HepG2 (cell line): ENCODE data around the gene SOAT2. TPM values are rescaled to one million over a fixed set of nuclear protein-coding genes. Genes with fewer than 3 reads are reported as not detected.

Experiments used
- ELF4 ChIP-seq: sonication (generic); formaldehyde crosslinking; IDR thresholded peaks from 2 replicates; pipeline ENCODE4 v1.5.0; 2020; ENCODE audit warnings: missing genetic modification reagents, mild to moderate bottlenecking, moderate library complexity, borderline replicate concordance
- NFE2 ChIP-seq: sonication (generic); formaldehyde crosslinking; IDR thresholded peaks from 2 replicates; pipeline ENCODE4 v1.4.0; 2020; ENCODE audit warnings: missing genetic modification reagents
- RNF2 ChIP-seq: fragments of 450-650 bp; conservative IDR thresholded peaks from 2 replicates; pipeline ENCODE4 v1.6.1; 2016; ENCODE audit warnings: low read depth
- ZNF326 ChIP-seq: sonication (generic); formaldehyde crosslinking; IDR thresholded peaks from 2 replicates; pipeline ENCODE4 v1.4.0; 2020; ENCODE audit warnings: missing genetic modification reagents, borderline replicate concordance
- ZNF563 ChIP-seq: sonication (generic); formaldehyde crosslinking; IDR thresholded peaks from 2 replicates; pipeline ENCODE4 v1.8.0; 2022; ENCODE audit warnings: mild to moderate bottlenecking, moderate library complexity, missing genetic modification reagents
- ZNF569 ChIP-seq: sonication (generic); formaldehyde crosslinking; IDR thresholded peaks from 2 replicates; pipeline ENCODE4 v1.5.0; 2020; ENCODE audit warnings: mild to moderate bottlenecking, missing genetic modification reagents, moderate library complexity, borderline replicate concordance
- polyA plus RNA-seq, 8 experiments: library from polyadenylated mRNA; depleted of rRNA in 3 of 8; stranded (reverse) in 7 of 8; unstranded in 1 of 8; fragments of >200 nt; fragmentation: Illumina TruSeq in 4 of 8; extraction: Trizol in 4 of 8; gene quantifications; 2 replicates each; pipeline versions ENCODE4 v1.2.1 to v1.2.3, GENCODE V29; 2011 to 2016; ENCODE audit warnings: low read depth in 4 of 8, missing spikeins in 1 of 8, mixed read lengths in 1 of 8; ENCODE audit not compliant: insufficient read depth in 1 of 8
- total RNA-seq, 5 experiments: library from RNA; depleted of rRNA; stranded (reverse); fragments of >200 nt; fragmentation: Illumina TruSeq; extraction: Trizol; gene quantifications; 2 replicates each; pipeline ENCODE4 v1.2.3, GENCODE V29; 2016; ENCODE audit warnings: low read depth in 1 of 5
- TF ChIP-seq, protein P1 (sequence below): sonication (generic); formaldehyde crosslinking; IDR thresholded peaks from 2 replicates; pipeline ENCODE4 v1.5.1; 2020; ENCODE audit warnings: missing genetic modification reagents, mild to moderate bottlenecking, borderline replicate concordance
- TF ChIP-seq, protein P2 (sequence below): sonication (generic); formaldehyde crosslinking; IDR thresholded peaks from 2 replicates; pipeline ENCODE4 v1.5.0; 2020; ENCODE audit warnings: mild to moderate bottlenecking, missing genetic modification reagents, borderline replicate concordance
- TF ChIP-seq, protein P3 (sequence below): IDR thresholded peaks from 2 replicates; pipeline ENCODE4 v1.6.1; 2016; ENCODE audit warnings: low read depth, control low read depth

Gene SOAT2
- total and polyA plus RNA-seq, 2 of the 13 experiments (the other 11 are each of a cell fraction or from before 2014, with no cell fraction given) = 14.9 to 108 TPM

DNA sequence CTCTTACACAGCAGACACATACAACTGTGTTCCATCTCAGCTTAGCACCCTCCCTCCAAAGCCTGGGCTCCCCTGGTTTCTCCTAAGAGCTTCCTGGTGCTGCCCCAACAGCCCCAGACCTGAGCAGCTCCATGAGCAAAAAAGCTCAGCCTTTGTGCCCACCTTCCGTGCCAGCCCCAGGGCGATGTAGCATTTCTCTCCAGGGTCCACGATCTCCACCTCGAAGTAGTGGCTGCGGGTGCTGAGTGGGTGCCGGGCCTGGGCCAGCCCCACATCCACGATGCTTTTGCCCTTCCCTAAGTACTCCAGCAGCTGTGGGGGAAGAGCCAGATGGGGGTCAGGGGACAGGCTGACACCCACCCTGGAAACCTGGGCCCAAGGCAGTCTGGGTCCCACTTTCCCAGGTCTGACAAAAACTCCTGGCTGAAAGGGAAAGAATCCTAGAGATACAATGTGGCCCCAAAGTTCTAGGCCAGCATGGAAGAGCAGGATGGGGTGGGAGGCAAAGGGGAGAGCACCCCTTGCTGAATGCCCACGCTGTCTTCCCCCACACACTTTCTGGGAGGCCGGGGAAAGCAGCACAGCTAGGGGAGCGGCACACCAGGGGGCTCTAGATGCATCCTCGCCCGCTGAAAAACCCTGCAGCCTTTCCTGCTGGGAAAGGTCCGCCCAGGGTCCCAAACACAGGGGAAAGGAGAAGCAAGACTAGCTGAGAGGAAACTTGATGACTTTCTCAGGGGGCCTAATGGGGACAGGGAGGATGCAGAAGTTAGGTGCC, 35.1 kb upstream of the SOAT2 start (continued):
- TF ChIP-seq, protein P1, sequence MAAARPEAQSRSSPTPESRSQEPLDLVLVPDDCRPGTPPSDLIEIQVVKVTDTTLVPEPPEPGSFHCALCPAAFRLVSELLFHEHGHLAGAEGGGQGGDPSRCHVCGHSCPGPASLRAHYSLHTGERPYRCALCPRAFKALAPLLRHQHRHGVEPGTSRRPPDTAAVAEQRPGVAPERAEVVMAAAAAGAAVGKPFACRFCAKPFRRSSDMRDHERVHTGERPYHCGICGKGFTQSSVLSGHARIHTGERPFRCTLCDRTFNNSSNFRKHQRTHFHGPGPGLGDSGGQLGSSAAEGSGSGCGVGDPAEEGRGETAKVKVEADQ = no peak
- TF ChIP-seq ELF4 (CRISPR knock-in tag) (no peak), NFE2 (CRISPR knock-in tag) (no peak), ZNF326 (no peak), ZNF569 (CRISPR knock-in tag) (no peak), ZNF563 (CRISPR knock-in tag) (no peak), RNF2 (no peak)
- TF ChIP-seq, protein P2, sequence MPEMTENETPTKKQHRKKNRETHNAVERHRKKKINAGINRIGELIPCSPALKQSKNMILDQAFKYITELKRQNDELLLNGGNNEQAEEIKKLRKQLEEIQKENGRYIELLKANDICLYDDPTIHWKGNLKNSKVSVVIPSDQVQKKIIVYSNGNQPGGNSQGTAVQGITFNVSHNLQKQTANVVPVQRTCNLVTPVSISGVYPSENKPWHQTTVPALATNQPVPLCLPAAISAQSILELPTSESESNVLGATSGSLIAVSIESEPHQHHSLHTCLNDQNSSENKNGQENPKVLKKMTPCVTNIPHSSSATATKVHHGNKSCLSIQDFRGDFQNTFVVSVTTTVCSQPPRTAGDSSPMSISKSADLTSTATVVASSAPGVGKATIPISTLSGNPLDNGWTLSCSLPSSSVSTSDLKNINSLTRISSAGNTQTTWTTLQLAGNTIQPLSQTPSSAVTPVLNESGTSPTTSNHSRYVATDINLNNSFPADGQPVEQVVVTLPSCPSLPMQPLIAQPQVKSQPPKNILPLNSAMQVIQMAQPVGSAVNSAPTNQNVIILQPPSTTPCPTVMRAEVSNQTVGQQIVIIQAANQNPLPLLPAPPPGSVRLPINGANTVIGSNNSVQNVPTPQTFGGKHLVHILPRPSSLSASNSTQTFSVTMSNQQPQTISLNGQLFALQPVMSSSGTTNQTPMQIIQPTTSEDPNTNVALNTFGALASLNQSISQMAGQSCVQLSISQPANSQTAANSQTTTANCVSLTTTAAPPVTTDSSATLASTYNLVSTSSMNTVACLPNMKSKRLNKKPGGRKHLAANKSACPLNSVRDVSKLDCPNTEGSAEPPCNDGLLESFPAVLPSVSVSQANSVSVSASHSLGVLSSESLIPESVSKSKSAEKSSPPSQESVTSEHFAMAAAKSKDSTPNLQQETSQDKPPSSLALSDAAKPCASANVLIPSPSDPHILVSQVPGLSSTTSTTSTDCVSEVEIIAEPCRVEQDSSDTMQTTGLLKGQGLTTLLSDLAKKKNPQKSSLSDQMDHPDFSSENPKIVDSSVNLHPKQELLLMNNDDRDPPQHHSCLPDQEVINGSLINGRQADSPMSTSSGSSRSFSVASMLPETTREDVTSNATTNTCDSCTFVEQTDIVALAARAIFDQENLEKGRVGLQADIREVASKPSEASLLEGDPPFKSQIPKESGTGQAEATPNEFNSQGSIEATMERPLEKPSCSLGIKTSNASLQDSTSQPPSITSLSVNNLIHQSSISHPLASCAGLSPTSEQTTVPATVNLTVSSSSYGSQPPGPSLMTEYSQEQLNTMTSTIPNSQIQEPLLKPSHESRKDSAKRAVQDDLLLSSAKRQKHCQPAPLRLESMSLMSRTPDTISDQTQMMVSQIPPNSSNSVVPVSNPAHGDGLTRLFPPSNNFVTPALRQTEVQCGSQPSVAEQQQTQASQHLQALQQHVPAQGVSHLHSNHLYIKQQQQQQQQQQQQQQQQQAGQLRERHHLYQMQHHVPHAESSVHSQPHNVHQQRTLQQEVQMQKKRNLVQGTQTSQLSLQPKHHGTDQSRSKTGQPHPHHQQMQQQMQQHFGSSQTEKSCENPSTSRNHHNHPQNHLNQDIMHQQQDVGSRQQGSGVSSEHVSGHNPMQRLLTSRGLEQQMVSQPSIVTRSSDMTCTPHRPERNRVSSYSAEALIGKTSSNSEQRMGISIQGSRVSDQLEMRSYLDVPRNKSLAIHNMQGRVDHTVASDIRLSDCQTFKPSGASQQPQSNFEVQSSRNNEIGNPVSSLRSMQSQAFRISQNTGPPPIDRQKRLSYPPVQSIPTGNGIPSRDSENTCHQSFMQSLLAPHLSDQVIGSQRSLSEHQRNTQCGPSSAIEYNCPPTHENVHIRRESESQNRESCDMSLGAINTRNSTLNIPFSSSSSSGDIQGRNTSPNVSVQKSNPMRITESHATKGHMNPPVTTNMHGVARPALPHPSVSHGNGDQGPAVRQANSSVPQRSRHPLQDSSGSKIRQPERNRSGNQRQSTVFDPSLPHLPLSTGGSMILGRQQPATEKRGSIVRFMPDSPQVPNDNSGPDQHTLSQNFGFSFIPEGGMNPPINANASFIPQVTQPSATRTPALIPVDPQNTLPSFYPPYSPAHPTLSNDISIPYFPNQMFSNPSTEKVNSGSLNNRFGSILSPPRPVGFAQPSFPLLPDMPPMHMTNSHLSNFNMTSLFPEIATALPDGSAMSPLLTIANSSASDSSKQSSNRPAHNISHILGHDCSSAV (CRISPR knock-in tag) = no peak
- TF ChIP-seq, protein P3, sequence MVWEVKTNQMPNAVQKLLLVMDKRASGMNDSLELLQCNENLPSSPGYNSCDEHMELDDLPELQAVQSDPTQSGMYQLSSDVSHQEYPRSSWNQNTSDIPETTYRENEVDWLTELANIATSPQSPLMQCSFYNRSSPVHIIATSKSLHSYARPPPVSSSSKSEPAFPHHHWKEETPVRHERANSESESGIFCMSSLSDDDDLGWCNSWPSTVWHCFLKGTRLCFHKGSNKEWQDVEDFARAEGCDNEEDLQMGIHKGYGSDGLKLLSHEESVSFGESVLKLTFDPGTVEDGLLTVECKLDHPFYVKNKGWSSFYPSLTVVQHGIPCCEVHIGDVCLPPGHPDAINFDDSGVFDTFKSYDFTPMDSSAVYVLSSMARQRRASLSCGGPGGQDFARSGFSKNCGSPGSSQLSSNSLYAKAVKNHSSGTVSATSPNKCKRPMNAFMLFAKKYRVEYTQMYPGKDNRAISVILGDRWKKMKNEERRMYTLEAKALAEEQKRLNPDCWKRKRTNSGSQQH (CRISPR knock-in tag) = no peak
